GM21825 (cell line): ENCODE data around the gene COX4I1.

Experiments
- ATAC-seq: cut with Tn5 transposase; IDR thresholded peaks from one replicate; pipeline ENCODE4 v1.9.1; 2021; ENCODE audit warnings: mild to moderate bottlenecking, moderate library complexity; ENCODE audit not compliant: unreplicated experiment

The COX4I1 gene

GRCh38 chr16:85765767-85766166 lies 33.7 kb upstream of the COX4I1 start:
- ATAC-seq: no peak

- no peak for ATAC-seq
Observed at GRCh38 chr16:85767531-85767930, 32.0 kb upstream of the COX4I1 start.

- ATAC-seq: no peak
Observed at GRCh38 chr16:85768199-85768598, 31.3 kb upstream of the COX4I1 start.

- no peak for ATAC-seq
Observed at GRCh38 chr16:85770741-85771140, 28.8 kb upstream of the COX4I1 start.

- no peak for ATAC-seq
Observed at GRCh38 chr16:85773044-85773443, 26.5 kb upstream of the COX4I1 start.

- no peak for ATAC-seq
Observed at GRCh38 chr16:85774136-85774535, 25.4 kb upstream of the COX4I1 start.

- ATAC-seq: no peak
Observed at GRCh38 chr16:85774811-85775210, 24.7 kb upstream of the COX4I1 start.

GRCh38 chr16:85777583-85778310 lies 21.7 kb upstream of the COX4I1 start:
- no peak for ATAC-seq

- no peak for ATAC-seq
Observed at GRCh38 chr16:85778873-85779272, 20.6 kb upstream of the COX4I1 start.

GRCh38 chr16:85780281-85780680 lies 19.2 kb upstream of the COX4I1 start:
- ATAC-seq: no peak

GRCh38 chr16:85781156-85781555 lies 18.3 kb upstream of the COX4I1 start:
- ATAC-seq: no peak

- no peak for ATAC-seq
Observed at GRCh38 chr16:85781695-85782370, 17.7 kb upstream of the COX4I1 start.

- ATAC-seq: no peak
Observed at GRCh38 chr16:85782451-85782850, 17.0 kb upstream of the COX4I1 start.

- no peak for ATAC-seq
Observed at GRCh38 chr16:85783441-85783840, 16.1 kb upstream of the COX4I1 start.

- ATAC-seq: no peak
Observed at GRCh38 chr16:85784813-85785212, 14.7 kb upstream of the COX4I1 start.

GRCh38 chr16:85785927-85786326 lies 13.6 kb upstream of the COX4I1 start:
- no peak for ATAC-seq

GRCh38 chr16:85788819-85789218 lies 10.7 kb upstream of the COX4I1 start:
- ATAC-seq: no peak

- no peak for ATAC-seq
Observed at GRCh38 chr16:85789773-85790172, 9.7 kb upstream of the COX4I1 start.

GRCh38 chr16:85793662-85794298 lies 5.7 kb upstream of the COX4I1 start:
- ATAC-seq: no peak

- no peak for ATAC-seq
Observed at GRCh38 chr16:85794696-85795095, 4.8 kb upstream of the COX4I1 start.

GRCh38 chr16:85796152-85796551 lies 3.3 kb upstream of the COX4I1 start:
- no peak for ATAC-seq

GRCh38 chr16:85796599-85796998 lies 2.9 kb upstream of the COX4I1 start:
- no peak for ATAC-seq
